GM18499 (cell line): ENCODE data around the gene ATG5.

Experiments
- ATAC-seq: cut with Tn5 transposase; IDR thresholded peaks from one replicate; pipeline ENCODE4 v1.9.1; 2021; ENCODE audit warnings: moderate number of reproducible peaks; ENCODE audit not compliant: insufficient read depth, unreplicated experiment

Gene ATG5

DNA sequence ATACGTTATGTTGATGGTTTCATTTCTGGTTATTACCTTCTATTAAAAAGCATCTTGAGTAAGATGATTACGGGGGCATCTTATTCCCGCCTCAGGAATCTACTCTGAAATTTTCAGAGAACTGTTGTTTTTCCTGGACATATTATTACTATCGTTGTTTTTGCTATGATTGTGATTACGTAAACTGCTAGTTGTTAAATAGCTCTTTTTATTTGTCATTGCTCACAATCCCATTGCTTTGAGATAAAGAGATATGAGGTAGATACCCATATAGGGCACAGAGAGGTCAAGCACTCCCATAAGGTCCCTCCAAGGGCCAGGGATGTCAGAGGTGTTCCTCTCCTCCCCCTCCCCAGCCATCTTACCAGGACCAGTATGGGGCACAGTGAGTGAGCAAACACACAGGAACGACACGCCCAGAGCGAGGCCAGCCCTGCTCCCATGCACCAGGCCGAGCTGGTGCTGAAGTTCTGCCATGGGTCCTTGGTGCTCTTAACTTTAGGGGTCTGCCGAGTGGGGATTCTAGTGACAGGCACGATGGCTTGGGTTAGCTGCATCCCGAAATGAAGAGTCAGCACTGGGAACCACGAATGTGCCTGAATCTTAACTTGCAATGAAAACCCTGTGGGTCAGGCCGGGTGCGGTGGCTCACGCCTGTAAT is 189.5 kb downstream of the ATG5 start:
- no peak for ATAC-seq

DNA sequence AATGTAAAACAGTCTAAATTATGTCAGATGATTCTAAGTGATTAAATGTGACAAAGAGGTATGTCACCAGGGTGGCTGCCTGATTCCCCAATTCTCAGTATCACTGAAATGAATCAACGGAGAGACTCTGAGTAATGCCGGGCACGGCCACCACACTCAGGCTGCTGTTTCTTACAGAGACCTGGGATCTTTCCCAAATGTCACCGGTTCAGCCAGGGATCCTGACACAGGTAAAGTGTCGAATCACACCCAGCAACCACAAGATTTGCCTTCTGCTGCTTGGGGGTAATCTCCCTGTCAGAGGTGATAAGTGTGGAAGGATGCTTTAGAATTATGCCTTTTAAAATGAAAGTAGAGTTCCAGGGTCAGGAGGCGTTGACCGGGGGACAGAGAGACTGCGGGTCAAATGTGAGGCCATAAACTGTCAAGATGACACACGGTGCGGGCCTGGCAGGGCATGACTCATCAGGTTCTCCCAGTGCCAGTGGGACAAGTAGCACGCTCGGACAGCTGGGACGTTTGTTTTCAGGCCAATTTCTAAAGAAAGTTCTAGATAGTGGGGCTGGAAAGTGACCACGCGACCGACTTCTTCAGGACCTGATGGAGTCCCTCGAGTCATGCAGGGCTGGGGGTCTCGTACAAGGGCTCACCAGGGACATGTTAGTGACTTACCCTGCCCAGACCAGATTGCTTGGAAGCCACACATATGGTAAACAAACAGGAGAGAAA is 190.5 kb downstream of the ATG5 start:
- no peak for ATAC-seq
